ENCODE results near the gene FADS3.

FADS3 gene

DNA sequence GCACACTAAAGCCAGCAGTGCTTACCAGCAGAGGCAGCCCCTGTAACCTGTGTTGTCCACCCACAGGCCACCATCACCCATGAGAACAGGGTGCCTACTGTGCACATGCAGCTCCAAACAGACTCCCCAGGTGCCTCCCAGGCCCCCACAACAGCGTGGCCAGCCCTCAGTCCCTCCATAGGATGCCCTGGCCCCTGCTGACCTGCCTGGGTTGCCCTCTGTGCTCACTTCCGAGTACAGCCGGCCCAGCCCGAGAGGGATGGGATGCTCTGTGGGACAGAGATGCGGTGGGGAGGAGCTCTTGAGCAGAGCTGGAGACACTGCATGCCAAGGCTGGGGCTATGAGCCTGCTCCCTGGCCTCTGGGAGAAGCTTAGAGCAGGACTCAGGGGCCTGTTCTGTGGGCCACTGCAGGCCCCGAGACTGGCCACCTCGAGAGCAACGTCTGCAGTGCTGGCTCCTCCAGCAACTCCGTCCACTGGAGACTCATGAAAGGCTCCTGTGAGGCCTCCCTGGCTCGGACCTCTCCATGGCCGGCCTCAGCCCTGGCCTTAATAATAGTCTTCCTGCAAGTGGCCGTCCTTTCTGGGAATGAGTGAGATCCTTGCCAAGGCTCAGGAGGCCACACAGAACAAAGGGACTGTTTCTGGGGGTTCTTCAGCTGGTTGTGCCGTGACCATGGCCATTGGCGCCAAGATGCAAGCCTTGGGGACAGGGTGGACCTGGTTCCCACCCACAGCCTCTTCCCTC lies 36.2 kb downstream of the FADS3 start:
- no peak for DNase-seq

- no peak for DNase-seq
These were observed 37.0 kb downstream of the FADS3 start for GRCh38 chr11:61854206-61854895.

DNA sequence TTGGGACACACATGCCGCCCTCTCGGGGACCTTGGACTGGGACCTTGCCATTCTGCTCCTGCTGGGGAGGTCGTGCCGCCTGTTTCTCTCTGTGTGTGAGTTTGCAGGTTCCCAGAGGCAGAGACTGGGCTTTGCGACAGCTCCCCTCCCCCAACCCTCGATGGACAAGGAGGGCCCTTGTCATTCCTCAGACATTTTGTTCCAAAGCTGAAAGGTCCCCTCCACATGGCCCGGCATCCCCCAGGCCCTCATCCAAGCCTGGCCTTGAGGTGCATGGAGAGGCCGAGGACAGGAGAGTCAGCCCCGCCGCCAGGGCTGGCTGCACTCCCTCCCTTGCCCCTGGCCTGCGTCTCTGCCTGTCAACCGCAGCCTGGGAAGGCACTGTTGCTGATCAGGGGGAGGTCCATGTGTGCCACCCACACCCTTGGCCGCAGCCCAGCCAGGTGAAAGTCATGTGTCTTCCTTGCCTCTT lies 37.6 kb downstream of the FADS3 start:
- DNase-seq = no peak

- DNase-seq = no peak
These were observed 39.4 kb downstream of the FADS3 start for GRCh38 chr11:61851900-61852295.

GRCh38 chr11:61851113-61851899 lies 40.0 kb downstream of the FADS3 start:
- DNase-seq = no peak

DNA sequence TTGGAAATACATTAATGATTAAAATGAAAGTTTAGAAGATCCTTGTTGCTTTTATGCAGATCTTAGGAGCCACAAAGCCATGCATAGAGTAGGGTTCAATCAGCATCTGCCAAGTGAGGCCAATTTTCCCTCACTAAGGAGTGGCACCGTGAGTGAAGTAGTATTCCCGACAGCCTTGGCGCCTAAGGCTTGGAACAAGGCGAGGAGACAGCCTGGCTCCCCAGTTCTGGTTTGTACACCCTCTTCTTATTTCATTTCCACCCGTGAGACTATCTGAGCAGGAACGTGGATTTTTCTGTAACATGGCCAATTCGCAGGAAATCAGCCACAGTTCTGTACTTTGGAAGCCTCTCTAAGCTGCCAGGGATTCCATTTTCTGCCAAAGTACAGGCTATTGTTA lies 40.7 kb downstream of the FADS3 start:
- DNase-seq = no peak

- DNase-seq = no peak
These were observed 42.7 kb downstream of the FADS3 start for GRCh38 chr11:61848631-61849030.

DNA sequence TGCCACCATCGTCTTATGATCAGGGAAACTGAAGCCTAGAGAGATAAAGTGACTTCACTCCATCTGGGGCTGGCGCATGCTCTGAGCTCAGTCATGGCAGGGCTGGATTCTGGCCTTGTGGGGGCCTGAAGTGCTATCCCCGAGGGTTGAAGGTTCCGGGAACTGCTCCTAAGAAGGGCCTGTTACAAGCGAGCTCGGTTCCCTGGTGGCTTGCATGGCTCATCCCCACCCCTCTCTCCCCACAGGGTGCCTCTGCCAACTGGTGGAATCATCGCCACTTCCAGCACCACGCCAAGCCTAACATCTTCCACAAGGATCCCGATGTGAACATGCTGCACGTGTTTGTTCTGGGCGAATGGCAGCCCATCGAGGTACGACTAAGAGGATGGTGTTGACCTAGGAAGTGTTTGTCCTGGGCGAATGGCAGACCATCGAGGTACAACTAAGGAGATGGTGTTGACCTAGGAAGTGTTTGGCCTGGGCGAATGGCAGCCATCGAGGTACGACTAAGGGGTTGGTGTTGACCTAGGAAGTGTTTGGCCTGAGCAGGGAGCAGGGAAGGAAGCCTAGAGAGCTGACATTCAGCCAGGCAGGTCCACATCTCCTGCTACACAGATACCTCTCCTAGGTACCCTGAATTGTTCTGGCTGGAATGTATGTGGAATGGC lies 43.3 kb downstream of the FADS3 start:
- DNase-seq = no peak

DNA sequence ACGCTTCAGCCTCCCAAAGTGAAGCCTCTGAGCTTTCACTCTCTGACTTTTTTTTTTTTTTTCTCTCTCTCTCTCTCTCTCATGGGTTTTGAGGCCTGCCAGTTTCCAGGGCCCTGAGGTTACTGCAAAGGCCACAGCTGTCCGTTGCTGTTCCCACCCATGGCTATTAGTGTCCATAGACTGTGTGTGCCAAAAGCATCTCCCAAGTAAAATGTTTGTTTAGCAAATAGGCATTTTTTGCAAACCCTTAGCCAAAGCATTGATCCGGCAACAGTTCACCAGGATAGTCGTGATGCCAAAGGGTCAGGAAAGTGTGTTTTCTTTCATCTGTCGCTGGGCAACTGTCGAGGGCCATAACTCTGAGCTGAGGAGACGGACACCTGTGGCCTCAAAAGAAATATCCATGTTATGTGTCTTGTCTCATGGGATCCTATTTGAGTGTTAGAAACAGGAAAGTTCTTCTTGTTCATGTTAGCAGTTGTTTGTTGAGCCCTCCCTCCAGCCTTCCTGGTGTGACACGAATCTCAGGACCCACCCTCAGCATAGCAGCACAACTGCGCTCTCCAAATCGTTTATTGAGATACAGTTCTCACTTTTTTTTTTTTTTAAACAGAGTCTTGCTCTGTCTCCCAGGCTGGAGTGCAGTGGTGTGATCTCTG lies 44.9 kb downstream of the FADS3 start:
- no peak for DNase-seq

DNA sequence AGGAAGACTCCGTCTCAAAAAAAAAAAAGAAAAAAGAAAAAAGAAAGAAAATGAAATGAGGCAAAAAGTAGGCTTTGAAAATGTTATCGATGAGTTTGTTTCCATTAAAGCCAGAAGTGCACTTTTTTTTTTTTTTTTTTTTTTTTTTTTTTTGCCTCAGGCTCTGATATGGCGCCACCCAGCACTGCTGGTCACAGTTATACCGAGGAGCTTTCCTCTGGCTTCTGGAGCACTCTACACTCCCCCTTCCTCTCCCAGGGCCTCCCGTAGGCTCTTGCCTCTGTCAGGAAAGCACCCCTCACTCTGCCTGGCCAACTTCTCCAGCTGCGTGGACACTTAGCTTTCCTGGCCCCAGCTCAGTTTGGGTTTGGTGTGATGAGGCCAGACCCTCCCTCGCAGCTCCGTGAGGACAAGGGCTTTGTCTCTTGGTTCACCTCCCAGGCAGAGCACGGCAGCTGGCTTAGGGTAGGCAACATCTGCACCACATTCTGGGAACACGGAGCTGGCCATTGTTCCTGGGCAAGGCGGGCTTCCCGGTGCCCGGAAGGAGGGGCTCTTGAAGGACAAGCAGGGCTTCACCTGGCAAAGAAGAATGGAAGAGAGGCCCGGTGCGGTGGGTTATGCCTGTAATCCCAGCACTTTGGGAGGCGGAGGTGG lies 46.3 kb downstream of the FADS3 start:
- DNase-seq = no peak

GRCh38 chr11:61842528-61842820 lies 48.9 kb downstream of the FADS3 start:
- DNase-seq = no peak

- no peak for DNase-seq
These were observed 49.5 kb downstream of the FADS3 start for GRCh38 chr11:61841636-61842527.

DNA sequence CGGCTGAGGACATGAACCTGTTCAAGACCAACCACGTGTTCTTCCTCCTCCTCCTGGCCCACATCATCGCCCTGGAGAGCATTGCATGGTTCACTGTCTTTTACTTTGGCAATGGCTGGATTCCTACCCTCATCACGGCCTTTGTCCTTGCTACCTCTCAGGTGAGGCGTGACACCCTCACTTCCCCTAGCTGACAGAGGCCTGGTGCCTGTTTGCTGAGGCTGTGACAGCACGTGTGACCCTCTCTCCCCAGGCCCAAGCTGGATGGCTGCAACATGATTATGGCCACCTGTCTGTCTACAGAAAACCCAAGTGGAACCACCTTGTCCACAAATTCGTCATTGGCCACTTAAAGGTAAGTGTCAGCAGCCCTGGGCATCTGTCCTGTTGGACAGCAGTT lies 51.0 kb downstream of the FADS3 start:
- no peak for DNase-seq

DNA sequence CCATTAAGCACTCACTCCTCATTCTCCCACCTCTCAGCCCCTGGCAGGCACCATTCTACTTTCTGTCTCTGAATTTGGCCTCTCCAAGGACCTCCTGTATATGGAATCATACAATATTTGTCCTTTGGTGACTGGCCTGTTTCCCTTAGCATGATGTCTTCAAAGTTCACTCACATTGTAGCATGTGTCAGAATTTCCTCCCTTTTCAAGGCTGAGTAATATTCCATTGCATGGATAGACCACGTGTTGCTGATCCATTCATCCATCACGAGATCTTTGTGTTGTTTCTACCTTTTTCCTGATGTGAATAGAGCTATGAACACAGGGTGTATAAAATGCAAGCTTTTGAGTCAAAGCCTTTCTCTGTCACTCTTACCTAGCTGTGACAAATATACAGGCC lies 51.6 kb downstream of the FADS3 start:
- DNase-seq = no peak

- no peak for DNase-seq
These were observed 52.4 kb downstream of the FADS3 start for GRCh38 chr11:61838921-61839320.

DNA sequence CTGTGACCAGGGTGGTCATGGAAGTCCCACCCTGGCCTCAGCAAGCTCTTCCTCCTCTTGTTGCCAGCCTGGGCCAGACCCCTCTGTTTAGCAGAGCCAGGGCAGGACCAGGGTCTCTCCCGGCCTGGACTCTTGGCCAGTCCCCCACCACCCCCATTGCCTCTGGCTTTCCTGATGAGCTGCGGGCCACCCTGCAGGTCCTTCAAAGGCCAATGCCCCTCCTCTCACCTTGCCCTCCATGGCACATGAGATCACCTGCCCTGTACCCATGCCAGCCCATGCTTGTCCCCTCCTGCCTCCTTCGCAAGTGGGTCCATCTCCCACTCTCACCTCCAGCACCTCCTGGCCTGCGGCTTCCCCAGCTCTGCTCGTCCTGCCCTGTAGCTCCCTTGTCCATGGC lies 52.8 kb downstream of the FADS3 start:
- no peak for DNase-seq

- DNase-seq = no peak
These were observed 53.8 kb downstream of the FADS3 start for GRCh38 chr11:61837411-61838005.

DNA sequence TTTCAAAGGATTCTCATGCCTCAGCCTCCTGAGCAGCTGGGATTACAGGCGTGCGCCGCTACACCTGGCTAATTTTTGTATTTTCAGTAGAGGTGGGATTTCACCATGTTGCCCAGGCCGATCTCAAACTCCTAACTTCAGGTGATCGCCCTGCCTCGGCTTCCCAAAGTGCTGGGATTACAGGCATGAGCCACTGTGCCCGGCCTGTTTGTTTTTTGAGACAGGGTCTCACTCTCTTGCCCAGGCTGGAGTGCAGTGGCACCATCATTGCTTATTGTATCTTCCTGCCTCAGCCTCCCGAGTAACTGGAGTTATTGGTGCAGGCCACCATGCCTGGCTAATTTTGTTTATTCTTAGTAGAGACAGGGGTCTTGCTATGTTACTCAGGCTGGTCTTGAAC lies 55.2 kb downstream of the FADS3 start:
- no peak for DNase-seq

GRCh38 chr11:61834278-61835048 lies 56.9 kb downstream of the FADS3 start:
- DNase-seq = peak; percentile 72

DNA sequence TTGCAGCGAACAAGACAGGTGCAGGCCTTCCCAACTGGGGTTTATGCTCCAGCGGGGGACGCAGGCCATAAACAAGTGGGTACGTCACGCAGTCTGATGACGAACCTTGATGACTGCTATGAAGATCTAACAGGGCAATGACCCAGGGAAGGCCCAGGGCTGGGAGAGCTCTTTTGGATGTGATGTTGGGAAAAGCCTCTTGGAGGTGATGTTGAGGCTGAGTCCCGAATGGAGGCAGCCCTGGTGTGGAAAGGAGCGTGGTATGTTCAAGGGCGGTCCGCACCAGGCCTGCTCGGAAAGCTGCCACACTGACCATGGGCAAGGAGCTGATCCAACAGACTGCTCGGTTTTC lies 57.4 kb downstream of the FADS3 start:
- no peak for DNase-seq
